Psoas muscle (tissue), 8 donors: Measurements from ENCODE around the gene TMEM273. TPM values are rescaled to one million over a fixed set of nuclear protein-coding genes. Genes with fewer than 3 reads are reported as not detected.

Experiments used
- ATAC-seq, 4 donors: fragments of 200-7000 bp; cut with Tn5 transposase; one replicate each; pipeline ENCODE4 v1.9.1; 2020; ENCODE audit warnings: moderate library complexity in 3 of 4, mild to moderate bottlenecking in 2 of 4
- DNase-seq, 2 donors: peaks; one replicate each; pipeline ENCODE4 v3.0.0-alpha.2; 2020
- H3K27ac ChIP-seq: fragments of 200-600 bp; one replicate; pipeline ENCODE4 v1.8.0; 2022
- H3K27me3 ChIP-seq, 3 donors: fragments of 200-600 bp in 1 of 3; one replicate each; pipeline versions ENCODE4 v1.6.1 to v1.8.0; 2013 to 2022; ENCODE audit warnings: low read length in 2 of 3, mild to moderate bottlenecking in 2 of 3, moderate library complexity in 1 of 3; ENCODE audit not compliant: insufficient read depth in 3 of 3
- H3K36me3 ChIP-seq, 2 donors: fragments of 200-600 bp in 1 of 2; one replicate each; pipeline versions ENCODE4 v1.6.1 to v1.8.0; 2013 to 2022; ENCODE audit warnings: low read depth in 1 of 2, mild to moderate bottlenecking in 1 of 2, moderate library complexity in 1 of 2; ENCODE audit not compliant: insufficient read depth in 1 of 2
- H3K4me1 ChIP-seq: fragments of 200-600 bp; one replicate; pipeline ENCODE4 v1.8.0; 2022
- H3K4me3 ChIP-seq: fragments of 200-600 bp; one replicate; pipeline ENCODE4 v1.8.0; 2022; ENCODE audit warnings: mild to moderate bottlenecking
- H3K9me3 ChIP-seq: fragments of 200-600 bp; one replicate; pipeline ENCODE4 v1.8.0; 2022
- CTCF ChIP-seq: fragments of 200-600 bp; IDR thresholded peaks from one replicate; pipeline ENCODE4 v1.8.0; 2022; ENCODE audit warnings: antibody characterized with exemption
- WGBS, 3 donors: extraction: QIAGEN DNeasy Blood & Tissue Kit; methylation state at CpG; one replicate each; pipeline versions ENCODE4 v1.1.6 to v1.1.7; 2013; 5-methylcytosine and 5-hydroxymethylcytosine counted together
- intact Hi-C, 2 donors: fragments of 100-400 bp; cut with DNase I; formaldehyde crosslinking; loops; one replicate each; pipeline versions ENCODE4 v1.11.0 to v1.14.2; 2022
- polyA plus RNA-seq, 3 donors: library from polyadenylated mRNA; stranded (reverse); fragments of 200-250 nt; gene quantifications; one replicate each; pipeline ENCODE4 v1.2.3, GENCODE V29; 2013
- total RNA-seq, 4 donors: library from RNA; stranded (reverse); fragmentation: NEBNext Ultra II Directional in 2 of 4; extraction: Animal tissue kit (Norgen Biotek cat#: 25700) in 2 of 4; gene quantifications; one replicate each; pipeline versions ENCODE4 v1.2.1 to v1.2.4, GENCODE V29; 2021 to 2023
- donor health status: healthy with polysubstance abuse.
- donor health status: DM: no; HTN: no; CAD: no; lungs with moderate emphysema.
- donor health status: Bipolar disorder and iron deficiency.
- donor health status: healthy.
- donor health status: DM: yes; HTN: yes; CAD: no.
- donor health status: DM: no; HTN: no; CAD: no.
- donor health status: DM: no; HTN: no; CAD: no.
- donor health status: DM: yes; HTN: yes; CAD: no.

The TMEM273 gene
- total and polyA plus RNA-seq, 7 donors, result 3.5 to 12.0 (median 7.7) TPM

DNA sequence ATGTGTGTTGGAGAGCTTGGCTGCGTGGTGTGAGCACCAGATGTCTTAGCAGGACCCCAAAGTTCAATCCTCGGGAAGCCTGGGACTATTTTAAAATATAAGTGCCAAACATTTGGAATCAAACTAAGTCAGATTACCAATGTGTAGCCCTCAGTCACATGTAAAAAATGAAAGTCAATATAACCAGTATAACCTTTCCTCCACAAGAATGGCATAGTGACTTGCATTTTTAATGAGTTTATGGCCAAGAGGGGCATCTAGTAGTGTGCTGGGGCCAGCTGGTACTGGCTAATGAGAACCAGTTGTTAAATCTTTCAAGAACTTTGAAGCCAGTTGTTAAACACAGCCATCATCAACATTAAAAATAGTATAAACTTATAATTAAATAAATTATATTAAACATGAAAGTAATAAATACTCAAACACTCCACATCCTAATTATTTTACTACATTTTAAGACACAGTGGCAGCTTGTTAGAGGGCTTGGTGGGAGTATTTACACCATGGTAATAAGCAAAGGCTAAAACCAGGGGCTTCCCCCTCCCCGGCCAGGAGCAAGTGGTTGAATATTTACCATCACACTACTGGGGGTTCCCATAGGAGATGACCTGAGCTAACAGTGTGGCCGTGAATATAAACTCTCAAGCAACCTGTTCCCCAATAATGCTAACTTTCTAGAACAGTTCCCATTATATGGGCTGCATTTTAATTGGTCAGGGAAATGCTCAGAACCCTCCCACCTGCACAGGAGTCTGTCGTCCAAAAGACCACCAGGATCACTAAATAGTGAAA lies 46.5 kb downstream of the TMEM273 start:
- peaks cover 7% of the 10 kb centered on the region for H3K4me1 ChIP-seq
- ATAC-seq, result no peak

GRCh38 chr10:49140304-49141177 lies 47.6 kb downstream of the TMEM273 start:
- intact Hi-C loops, result no loop called here
- no peaks in the 10 kb centered on the region for H3K36me3 ChIP-seq
- H3K4me3 ChIP-seq, result no peak overlapping the region
- no peak for TF ChIP-seq CTCF
- H3K27me3 ChIP-seq, result peaks cover 0 to 2% (median 0%) of the 10 kb centered on the region in 3 donors
- H3K27ac ChIP-seq, result no peak overlapping the region
- H3K4me1 ChIP-seq, result peaks cover 7% of the 10 kb centered on the region
- 57 to 87% (median 66%) methylated on average over 5 of the region's 5 CpGs for WGBS, 3 donors
- H3K9me3 ChIP-seq, result peaks cover 4% of the 10 kb centered on the region
- ATAC-seq (no peak), DNase-seq (no peak)

More for the DNA sequence above, 46.5 kb downstream of the TMEM273 start:
- Histone ChIP-seq H3K4me3 (no peak overlapping the region), H3K9me3 (peaks cover under 1% of the 10 kb centered on the region), H3K27ac (no peak overlapping the region), H3K36me3 (no peaks in the 10 kb centered on the region), H3K27me3 (no peaks in the 10 kb centered on the region)
- intact Hi-C loops, result no loop called here
- 84 to 93% (median 89%) methylated on average over 5 of the region's 5 CpGs for WGBS, 3 donors
- no peak for TF ChIP-seq CTCF
- no peak for DNase-seq

GRCh38 chr10:49139846-49140195 lies 48.4 kb downstream of the TMEM273 start:
- 63 to 78% (median 69%) methylated on average over 4 of the region's 4 CpGs for WGBS, 3 donors
- peak overlapping the region; percentile 30 for H3K27ac ChIP-seq
- peak in 1 of 4 donors; percentile 53 for ATAC-seq

More at GRCh38 chr10:49139846-49140195, 48.4 kb downstream of the TMEM273 start:
- DNase-seq, result no peak
- intact Hi-C loops, result no loop called here
- Histone ChIP-seq H3K4me3 (no peak overlapping the region), H3K36me3 (no peaks in the 10 kb centered on the region), H3K9me3 (peaks cover 4% of the 10 kb centered on the region), H3K27me3 (peaks cover 0 to 2% (median 0%) of the 10 kb centered on the region in 3 donors), H3K4me1 (peaks cover 7% of the 10 kb centered on the region)
- TF ChIP-seq CTCF, result no peak
